ENCODE results near the gene WIPI1.

WIPI1 gene

DNA sequence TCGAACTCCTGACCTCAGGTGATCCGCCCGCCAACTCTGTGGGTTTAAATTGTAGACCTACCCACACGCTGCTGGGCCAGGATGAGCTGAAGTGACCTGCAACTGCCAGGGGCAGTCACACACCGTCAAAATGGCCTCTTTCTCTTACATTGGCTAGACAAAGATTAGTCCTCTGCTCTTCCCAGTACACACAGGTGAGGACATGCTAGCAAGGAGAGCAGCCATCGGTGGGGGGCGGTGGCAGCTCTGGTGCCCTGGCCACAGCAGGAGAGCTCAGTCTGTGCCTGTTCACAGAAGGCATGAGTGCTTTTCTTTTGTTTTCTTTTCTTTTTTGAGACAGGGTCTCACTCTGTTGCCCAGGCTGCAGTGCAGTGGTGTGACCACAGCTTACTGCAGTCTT lies 29.7 kb downstream of the WIPI1 start:
- TF ChIP-seq, protein P1, sequence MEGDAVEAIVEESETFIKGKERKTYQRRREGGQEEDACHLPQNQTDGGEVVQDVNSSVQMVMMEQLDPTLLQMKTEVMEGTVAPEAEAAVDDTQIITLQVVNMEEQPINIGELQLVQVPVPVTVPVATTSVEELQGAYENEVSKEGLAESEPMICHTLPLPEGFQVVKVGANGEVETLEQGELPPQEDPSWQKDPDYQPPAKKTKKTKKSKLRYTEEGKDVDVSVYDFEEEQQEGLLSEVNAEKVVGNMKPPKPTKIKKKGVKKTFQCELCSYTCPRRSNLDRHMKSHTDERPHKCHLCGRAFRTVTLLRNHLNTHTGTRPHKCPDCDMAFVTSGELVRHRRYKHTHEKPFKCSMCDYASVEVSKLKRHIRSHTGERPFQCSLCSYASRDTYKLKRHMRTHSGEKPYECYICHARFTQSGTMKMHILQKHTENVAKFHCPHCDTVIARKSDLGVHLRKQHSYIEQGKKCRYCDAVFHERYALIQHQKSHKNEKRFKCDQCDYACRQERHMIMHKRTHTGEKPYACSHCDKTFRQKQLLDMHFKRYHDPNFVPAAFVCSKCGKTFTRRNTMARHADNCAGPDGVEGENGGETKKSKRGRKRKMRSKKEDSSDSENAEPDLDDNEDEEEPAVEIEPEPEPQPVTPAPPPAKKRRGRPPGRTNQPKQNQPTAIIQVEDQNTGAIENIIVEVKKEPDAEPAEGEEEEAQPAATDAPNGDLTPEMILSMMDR (IDR thresholded peaks at IDR 0.05; ENCODE audit: low read depth, low read length, missing control alignments), result no peak
- no peak for DNase-seq (ENCODE audit: extremely low read depth, low read depth)

DNA sequence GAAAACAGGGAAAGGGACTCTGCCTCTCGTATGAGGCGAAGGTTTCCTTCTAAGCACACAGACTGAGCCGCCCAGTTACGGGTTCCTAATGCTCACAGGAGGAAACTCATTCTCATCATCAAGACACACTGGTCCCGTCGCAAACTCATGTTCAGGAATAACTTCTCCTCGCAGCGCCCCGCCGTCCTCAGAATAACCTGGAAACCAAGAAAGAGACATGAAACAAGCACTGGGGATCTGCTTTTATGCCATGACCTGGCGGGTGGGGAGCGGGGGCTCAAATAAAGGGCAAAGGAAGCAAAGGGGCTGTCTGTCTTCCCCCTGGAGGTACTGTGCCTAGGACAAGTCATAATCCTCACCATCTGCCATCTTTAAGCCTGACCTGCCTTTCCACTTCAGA lies 31.3 kb downstream of the WIPI1 start:
- no peak for DNase-seq (ENCODE audit: extremely low read depth, low read depth)
- TF ChIP-seq, protein P1 (IDR thresholded peaks at IDR 0.05; ENCODE audit: low read depth, low read length, missing control alignments), result no peak
- H3K4me3 ChIP-seq (replicated peaks; ENCODE audit: low read depth, low read length), result no peak overlapping the region

More for the DNA sequence above, 29.7 kb downstream of the WIPI1 start:
- H3K4me3 ChIP-seq (replicated peaks; ENCODE audit: low read depth, low read length), result no peak overlapping the region

DNA sequence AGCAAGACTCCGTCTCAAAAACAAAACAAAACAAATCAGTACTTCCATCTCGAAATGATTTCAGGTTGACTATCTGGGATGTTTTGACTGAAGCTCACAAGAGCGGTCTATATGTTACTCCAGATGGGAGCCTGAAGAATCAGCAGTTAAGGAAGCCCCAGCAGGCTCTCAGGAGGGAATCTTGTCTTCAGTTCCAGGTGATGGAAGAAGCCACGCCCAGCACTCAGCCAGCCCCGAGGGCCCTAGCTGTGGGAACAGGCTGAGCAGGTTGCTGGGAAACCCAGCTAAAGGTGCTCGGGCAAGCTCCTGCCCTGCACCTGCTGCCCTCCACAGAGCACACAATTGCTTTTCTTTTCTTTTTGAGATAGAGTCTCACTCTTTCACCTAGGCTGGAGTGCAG lies 32.4 kb downstream of the WIPI1 start:
- no peak for DNase-seq (ENCODE audit: extremely low read depth, low read depth)
- TF ChIP-seq, protein P1 (IDR thresholded peaks at IDR 0.05; ENCODE audit: low read depth, low read length, missing control alignments), result no peak
- no peak overlapping the region for H3K4me3 ChIP-seq (replicated peaks; ENCODE audit: low read depth, low read length)

DNA sequence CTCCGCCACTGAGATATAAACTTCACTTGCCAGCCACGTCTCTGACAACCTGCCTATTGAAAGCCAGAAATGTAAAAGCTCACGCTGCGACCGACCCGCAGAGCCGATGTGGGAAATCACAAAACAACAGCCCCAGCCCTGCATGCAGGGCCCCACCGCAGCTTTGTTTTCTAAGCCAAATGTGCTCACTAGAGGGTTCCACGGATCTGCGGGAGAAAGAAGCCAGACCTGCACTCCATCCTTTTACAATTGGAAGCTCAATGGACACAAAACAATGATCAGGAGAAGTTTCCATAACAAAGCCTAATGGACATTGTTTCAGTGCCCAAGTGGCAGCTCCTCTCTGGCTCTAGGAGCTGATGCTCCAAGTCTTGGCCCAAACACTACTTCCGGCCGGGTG lies 33.1 kb downstream of the WIPI1 start:
- TF ChIP-seq, protein P1 (IDR thresholded peaks at IDR 0.05; ENCODE audit: low read depth, low read length, missing control alignments), result no peak
- H3K4me3 ChIP-seq (replicated peaks; ENCODE audit: low read depth, low read length), result no peak overlapping the region
- DNase-seq (ENCODE audit: extremely low read depth, low read depth), result no peak

DNA sequence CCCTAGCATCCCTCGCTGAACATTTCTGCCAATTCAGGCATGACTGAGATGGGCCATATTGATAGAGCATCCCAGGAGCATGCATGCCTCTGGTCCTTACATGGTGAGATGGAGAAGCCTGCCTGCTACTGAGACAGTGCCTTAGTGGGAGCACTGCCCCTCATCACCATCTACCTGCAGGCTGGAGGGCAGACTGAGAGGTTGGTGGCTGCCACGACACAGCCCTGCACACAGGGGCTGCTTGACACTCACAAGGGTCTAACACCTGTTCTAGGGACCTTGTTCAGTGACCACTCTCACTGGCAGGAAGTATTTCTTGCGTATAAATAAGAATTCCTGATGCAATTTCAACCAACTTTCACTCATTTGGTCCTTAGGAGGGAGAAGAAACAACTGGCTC lies 34.0 kb downstream of the WIPI1 start:
- TF ChIP-seq, protein P1 (IDR thresholded peaks at IDR 0.05; ENCODE audit: low read depth, low read length, missing control alignments), result no peak
- no peak overlapping the region for H3K4me3 ChIP-seq (replicated peaks; ENCODE audit: low read depth, low read length)
- no peak for DNase-seq (ENCODE audit: extremely low read depth, low read depth)

DNA sequence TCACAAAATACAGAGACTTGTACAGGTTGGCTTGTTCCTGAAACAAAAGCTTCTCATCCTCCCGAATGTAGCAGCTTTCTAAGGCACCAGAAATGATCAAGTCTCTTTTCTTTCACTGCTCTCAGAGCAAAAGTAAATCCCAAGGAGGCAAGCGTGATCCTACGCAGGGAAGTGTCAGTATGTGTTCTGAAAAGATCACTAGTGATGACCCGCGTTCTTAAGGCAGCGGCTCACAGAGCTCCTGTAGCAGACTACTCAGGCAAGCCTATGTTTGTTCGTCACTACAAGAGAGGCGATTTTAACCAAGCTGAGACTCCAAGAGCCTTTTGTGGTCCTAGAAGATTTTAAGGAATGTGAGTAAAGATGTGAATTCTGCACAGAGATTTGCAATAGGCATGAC lies 34.5 kb downstream of the WIPI1 start:
- DNase-seq (ENCODE audit: extremely low read depth, low read depth), result no peak
- no peak overlapping the region for H3K4me3 ChIP-seq (replicated peaks; ENCODE audit: low read depth, low read length)
- TF ChIP-seq, protein P1 (IDR thresholded peaks at IDR 0.05; ENCODE audit: low read depth, low read length, missing control alignments), result no peak

DNA sequence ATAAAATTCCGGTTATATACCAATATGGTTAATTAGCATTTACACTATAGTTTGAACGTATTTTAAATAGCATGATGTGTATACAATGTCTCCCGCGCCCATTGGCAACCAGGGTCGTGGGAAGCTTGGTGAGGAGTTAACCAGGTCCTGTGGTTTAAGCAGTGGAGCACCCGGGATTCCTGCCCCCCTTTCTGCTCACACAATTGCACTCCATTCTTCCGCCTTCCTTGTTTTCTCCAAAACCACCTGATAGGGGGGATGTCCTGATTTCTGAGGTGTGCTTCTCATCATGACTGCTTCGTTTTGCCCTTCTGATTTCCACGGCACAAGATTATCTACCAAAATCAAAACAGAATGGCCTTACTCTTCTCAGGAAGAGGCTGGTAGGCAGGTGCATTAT lies 35.8 kb downstream of the WIPI1 start:
- no peak for DNase-seq (ENCODE audit: extremely low read depth, low read depth)
- no peak overlapping the region for H3K4me3 ChIP-seq (replicated peaks; ENCODE audit: low read depth, low read length)
- TF ChIP-seq, protein P1 (IDR thresholded peaks at IDR 0.05; ENCODE audit: low read depth, low read length, missing control alignments), result no peak

Measured in HFF-Myc (cell line).